ENCODE results near the gene LAYN.

Gene LAYN

DNA sequence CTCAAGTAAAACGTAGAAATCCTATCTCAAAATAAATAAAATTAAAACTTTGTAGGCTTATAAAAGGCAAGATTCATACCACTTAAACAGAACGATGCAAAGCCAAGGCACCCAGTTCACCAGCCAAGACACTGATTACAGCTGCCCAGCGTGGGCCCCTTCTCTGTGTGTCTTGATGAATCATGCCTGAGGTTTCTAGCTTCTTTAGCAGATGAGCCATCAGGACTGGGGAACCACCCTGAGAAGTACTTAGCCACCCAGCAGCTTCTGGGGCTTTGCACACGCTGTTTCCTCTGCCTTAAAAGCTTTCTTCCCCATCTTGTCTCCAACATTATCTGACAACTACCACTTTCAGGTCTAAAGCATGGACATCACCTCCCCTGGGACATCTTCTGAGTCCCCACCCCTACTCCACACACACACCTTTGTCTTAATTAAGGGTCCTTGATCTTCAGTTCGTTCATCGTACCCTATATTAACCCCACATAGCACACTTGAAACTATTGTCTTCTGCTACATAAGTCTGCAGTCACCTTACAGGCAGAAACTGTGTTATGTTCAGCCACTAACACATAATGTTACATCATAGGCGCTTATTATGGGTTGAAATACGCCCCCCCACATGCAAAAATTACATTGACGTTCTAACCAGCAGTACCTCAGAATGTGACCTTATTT lies 8.7 kb upstream of the LAYN start:
- no peak for DNase-seq (ENCODE audit: low read depth)

DNA sequence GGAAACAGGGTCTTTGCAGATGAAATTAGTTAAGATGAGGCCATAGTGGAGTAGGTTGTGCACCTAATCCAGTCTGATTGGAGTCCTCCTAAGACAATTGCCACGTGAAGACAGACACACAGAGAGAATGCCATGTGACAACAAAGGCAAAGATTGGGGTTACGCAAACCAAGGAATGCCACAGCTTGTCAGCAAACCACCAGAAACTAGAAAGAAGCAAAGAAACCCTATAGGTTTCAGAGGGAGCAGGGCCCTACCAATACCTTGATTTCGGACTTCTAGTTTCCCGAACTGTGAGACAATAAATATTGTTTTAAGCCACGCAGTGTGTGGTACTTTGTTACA lies 8.2 kb upstream of the LAYN start:
- DNase-seq (ENCODE audit: low read depth): no peak

DNA sequence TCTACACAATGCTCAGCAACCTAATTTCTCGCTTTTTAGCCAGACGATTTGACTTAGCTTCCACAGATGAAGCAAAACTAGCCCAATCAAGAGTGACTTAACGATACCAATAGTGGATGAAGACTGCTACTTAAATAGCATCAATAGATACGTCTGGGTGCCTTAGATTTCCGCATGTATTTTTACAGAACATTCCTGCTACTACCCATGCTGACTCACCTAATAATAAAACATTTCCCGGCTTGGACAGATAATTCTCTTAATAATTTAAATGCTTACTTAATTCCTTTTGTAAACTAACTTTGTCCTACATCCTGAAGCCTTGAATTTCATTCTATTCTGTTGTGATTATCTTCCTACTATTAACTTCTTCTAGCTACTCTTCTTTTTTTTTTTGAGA lies 5.2 kb upstream of the LAYN start:
- no peak for DNase-seq (ENCODE audit: low read depth)

DNA sequence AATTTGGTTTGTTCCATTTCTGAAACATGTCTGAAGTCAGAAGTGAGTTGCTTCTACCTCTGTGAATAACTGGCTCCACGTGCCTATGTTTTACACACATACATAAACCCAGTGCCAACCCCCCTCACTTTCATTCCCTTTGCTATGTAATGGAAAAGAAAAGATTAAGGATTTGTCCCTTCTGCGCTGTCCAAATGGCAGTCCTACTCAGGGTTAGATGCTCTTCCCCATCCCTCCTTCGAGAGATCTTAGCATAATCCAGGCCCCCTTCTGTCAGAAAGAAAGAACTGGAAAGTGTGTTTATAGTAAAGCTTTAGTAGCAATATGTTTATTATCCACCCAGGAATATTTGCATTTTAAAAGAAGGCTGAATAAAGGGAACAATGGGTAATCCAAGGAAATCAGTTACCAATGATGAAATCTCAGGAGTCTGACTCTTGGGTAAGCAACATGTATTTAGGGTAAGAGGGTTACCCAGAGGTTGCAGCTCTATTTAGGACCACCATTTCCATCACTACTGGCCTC lies 3.1 kb upstream of the LAYN start:
- DNase-seq (ENCODE audit: low read depth): no peak

DNA sequence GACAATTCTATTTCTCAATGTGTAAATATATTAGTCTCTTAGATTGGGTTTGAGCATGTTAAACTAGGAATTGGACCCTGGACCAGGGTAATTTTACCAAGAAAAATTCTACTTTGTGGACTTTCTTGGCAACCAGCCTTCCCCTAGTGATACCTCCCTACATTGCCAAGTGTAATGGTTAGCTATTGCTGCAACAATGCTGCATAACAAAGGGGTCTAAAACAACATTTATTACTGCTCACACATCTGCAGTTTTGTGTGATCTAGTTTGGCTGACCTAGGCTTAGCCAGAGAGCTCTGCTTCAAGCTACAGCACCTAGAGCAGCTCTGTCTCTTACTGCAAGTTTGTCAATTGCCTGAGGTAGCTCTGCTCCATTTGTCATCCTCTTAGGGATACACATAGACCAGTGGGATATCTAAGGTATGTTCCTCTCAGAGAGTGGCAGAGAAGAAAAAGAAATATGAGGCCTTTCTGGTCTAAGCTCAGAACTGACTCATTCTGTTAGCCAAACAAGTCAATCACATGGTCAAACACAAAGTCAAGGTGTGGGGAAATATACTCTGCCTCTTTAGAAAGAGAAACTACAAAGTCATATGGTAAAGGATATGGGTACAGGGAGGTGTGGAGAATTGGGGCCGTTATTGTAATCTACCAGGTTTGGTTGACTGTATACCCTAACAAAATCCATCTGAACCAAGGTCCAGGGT lies 2.0 kb upstream of the LAYN start:
- no peak for DNase-seq (ENCODE audit: low read depth)

DNA sequence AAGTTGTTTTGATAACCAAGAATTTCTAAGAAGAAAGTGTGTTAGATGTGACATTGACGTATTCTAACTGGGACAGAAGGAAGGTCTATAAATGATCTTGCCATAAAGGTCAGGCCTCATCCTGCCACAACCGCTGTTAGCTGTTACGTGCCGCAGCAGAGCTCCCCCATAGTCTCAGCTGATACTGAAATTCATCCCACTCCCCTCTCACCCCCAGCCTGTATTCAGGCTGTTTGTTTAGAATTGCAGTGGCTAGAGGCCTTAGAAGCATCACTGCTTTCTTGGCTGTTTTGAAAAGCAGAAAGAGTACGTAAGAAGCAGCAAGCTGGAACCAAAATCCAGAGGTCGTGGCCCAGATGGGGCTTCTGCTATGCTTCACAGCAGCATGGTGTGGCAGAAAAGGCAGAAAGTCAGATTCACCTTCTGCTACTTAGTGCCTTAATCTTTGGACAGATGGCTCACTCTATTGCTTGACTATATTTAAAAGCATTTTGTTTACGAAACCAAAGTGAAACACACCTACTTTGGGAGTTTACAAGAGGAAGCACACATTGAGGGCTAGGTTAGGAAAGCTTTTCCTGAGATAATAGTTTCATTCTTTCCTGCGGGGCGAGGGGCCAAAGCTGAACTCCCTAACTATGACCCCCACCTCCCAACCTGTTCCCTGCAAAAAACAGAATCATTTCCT lies 950 bp upstream of the LAYN start:
- DNase-seq (ENCODE audit: low read depth): no peak

DNA sequence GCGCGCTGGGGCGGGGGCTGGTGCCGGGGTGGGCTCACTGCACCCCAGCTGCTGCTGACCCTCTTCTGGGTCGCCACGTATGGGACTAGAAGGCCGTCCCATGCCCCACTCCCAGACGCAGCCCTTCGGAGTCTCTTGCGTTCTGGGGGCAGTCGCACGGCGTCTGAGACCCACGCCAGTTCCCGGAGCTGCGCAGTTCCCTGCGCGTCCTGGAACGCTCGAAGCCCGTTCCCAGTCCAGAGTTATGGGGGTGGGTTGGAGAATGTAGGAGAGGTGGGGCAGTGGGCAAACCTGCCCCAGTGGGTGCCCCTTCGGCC lies 375 bp downstream of the LAYN start:
- no peak for DNase-seq (ENCODE audit: low read depth)

DNA sequence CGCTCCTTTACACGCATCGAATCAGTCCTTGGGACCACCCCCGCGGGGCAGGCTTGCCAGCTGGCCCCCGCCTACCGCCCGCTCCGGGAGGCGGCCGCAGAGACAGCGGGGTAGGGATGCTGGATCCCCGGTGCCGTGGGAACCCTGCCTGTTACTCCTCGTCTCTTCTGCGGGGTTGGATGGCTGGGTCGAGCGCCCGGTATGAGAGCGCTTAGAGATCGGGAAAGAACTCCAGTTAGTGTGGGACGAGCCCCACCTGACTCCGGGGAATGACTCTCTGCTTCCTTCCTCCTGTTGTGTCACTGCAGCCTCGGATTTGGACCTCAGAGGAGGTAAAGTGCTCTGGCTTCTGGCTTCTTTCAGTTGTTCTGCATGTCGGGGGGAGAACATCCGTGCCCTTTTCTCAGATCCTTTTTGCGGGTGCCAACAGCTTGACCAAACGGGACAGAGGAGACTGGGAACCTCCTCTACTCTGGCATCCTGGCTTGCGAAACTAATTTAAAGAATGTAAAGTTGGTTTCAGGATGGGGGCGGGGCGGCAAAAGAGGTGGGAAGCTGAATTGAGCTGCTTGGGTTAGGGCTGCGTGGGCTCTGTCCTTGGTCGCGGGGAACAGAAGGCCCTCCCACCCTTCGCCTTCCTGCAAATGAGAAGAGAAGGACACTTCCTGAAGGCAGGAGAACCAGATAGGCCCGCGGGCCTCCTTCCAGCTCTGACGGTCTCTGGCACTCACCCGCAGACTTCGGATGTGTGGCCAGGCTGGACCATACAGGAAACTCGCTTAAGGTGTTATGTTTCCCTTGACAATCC lies 938 bp downstream of the LAYN start:
- DNase-seq (ENCODE audit: low read depth): no peak

DNA sequence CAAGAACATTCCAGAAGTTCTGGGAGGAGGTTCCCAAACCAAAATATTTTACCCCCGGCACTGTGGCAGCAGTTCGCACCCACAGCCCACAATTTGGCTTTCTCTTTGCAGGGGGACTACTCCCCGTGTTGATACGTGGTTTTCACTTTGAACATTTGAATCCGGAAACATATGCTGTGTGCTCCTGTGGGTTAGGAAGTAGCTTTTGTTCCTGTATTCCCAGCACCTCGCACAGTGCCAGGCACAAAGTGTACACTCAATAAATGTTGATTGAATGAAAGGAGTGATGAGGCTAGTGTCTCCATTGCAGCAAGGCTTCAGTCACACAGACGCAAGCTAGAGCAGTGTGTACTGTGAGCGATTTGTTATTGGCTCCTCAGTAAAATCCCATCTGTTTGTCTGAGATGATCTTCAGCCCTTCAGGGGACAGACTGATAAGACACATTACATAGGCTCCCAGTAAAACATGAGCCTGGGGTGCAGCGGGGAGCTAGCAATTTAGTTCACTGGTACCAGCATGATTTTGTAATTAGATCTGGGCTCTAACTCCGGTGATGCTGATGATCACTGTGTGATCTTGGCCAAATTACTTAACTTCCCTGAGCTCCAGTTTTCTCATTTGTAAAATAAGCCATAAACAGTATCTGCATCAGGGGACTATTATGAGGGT lies 2.2 kb downstream of the LAYN start:
- DNase-seq (ENCODE audit: low read depth): no peak

DNA sequence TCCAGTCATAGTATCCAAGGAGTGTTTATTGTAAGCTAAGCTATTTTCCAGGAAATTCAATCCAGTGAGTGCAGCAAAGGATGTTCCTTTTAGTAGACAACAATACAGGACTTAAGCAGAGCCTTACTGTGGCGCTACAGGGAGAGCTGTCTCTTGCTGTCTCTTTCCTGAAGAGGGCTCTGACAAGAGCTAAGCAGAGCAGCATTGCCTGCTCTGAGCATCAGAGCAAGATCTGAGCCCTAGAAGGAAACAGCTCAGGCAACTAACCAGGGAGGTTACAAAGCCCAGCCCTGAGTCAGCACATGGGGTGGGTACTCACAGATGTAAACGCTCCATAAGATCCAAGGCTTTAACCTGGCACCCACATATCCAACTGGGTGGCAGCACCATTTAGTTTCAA lies 8.0 kb downstream of the LAYN start:
- no peak for DNase-seq (ENCODE audit: low read depth)

DNA sequence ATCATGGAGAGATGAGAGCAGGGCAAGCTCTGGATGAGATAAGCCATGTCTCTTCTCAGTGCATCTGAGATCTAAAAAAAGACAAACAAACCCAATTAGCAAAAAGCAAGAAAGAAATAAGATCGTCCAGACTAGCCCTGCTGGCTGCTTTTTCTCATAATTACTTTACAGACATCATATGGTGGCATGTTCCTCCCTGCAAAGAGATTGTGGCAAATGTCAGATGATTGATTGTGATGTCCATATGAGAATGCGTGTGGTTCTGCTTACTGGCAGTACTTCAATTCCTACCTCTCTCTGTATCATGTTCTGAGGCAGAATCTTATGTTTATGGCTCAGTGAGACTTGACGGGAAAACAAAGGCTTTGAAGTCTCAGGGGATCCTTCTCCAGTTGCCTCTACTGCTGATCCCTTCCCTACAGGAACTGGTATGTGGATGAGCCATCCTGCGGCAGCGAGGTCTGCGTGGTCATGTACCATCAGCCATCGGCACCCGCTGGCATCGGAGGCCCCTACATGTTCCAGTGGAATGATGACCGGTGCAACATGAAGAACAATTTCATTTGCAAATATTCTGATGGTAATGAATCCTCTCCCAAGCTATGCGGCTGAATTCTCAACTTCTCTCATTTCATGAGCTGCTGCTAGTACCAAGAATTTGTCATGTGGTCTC lies 8.8 kb downstream of the LAYN start:
- no peak for DNase-seq (ENCODE audit: low read depth)

DNA sequence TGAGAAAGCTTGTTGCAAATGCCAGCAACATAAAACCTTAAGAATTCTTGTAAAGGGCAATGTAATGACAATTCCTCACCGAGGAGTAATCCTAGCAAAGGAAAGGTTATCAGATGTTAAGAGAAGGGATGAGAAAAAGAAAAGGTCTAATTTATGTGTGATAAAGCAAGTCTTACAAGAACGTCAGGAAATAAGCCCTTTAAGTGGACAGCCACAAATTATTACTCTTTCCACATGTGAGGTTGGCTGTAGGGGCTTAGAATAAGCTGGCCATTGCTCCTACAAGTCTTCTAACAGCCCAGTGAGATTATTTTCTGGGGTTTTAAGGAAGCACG lies 9.3 kb downstream of the LAYN start:
- no peak for DNase-seq (ENCODE audit: low read depth)

DNA sequence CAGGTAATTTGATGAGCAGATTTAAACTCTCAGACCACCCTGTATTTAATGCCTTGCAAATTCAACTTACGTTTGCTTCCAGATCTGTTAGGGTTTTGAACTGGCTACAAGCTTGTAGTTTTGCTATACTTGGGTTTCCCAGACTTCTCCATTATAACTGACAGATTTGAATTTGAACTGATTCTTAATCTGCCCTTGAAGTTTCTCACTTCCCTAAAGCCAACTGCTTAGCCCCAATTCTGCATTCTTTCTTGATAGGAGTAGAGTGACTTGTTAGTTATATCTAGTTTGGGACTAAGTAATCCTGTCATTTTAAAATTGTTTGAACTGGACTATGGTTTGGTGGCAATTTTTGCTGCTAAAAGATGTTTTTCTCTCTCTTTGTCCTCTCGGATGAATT lies 9.7 kb downstream of the LAYN start:
- no peak for DNase-seq (ENCODE audit: low read depth)

DNA sequence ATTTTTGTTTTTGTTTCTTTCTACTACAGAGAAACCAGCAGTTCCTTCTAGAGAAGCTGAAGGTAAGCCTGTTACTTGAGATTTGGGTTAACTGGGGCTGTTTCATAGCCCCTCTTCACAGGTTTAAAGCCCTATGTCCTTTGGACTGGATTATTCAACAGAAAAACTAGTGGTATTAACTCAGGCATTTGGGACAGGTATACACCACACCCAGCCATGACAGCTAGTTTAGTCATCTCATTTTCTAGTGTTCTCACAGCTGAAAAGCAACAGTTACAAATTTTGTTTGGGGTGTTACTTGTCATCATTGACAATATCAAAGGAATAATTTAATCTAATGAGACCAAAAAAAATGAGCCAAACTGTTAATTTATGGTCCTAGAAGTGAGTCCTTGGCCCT lies 14.0 kb downstream of the LAYN start:
- DNase-seq (ENCODE audit: low read depth): no peak

DNA sequence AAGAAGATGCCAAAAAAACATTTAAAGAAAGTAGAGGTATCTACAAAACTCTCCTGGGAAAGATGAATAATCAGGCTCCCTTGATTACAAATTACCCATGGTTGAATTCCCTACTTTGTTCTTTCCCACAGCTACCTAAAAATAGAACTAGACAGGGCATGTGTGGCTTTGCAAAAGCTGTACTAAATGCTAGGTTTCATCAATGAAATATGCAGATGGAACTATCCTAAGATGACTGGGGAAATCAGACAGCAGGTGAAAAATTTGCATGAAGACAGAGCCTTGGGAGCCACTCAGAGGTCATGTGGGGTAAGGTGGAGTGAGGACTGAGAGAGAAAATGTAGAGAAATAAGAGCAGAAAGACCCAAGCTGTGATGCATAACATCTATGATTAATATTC lies 14.7 kb downstream of the LAYN start:
- DNase-seq (ENCODE audit: low read depth): no peak

DNA sequence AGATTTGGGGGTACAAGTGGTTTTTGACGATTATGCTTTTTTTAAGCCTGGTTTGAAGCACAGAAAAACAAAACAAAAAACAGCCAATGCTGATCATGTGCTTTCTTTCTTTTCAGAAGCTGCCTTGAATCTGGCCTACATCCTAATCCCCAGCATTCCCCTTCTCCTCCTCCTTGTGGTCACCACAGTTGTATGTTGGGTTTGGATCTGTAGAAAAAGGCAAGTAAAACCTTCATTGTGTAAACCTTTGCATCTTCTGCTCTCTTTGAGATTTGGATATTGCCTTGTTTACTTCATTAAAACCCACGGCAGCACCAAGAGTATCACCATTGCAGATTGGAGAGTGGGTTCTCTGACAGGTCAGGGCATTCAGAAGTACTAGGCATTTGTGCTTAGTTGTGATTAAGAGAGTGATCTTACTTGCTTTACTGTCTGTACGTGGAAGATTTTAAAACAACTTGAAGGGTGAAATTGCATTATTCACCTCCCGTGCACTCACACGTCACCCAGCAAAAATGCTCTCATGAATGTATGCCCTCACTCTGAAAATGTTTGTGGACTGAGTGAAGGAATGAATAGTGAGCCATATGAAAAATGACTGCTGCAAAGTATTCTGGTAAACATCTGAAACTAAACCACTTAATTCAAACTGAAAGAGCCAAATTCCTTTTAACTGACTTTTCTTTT lies 17.0 kb downstream of the LAYN start:
- DNase-seq (ENCODE audit: low read depth): no peak

DNA sequence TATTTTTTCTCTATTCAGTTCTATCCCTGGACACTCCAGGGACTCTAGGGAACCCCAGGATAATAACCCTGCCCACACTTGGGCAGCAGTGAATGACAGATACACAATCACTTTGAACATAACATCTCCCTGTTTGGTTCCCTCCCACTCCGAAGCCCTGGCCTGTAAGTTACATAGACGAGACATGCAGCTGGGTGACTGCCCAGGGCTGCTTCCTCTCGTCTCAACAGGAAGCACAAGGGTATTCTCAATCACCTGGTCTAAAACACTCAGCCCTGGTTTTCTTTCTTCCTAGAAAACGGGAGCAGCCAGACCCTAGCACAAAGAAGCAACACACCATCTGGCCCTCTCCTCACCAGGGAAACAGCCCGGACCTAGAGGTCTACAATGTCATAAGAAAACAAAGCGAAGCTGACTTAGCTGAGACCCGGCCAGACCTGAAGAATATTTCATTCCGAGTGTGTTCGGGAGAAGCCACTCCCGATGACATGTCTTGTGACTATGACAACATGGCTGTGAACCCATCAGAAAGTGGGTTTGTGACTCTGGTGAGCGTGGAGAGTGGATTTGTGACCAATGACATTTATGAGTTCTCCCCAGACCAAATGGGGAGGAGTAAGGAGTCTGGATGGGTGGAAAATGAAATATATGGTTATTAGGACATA lies 19.4 kb downstream of the LAYN start:
- DNase-seq (ENCODE audit: low read depth): no peak

DNA sequence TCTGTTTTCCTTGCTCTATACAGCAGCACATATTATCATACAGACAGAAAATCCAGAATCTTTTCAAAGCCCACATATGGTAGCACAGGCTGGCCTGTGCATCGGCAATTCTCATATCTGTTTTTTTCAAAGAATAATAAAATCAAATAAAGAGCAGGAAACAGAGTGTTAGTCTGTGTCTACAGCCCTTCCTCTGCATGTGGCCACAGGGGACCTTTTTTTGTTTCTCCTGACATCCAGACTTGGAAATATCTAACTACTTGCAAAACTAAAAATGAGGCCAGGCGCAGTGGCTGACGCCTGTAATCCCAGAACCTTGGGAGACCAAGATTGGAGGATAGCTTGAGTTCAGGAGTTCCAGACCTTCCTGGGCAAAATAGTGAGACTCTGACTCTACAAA lies 20.3 kb downstream of the LAYN start:
- no peak for DNase-seq (ENCODE audit: low read depth)

DNA sequence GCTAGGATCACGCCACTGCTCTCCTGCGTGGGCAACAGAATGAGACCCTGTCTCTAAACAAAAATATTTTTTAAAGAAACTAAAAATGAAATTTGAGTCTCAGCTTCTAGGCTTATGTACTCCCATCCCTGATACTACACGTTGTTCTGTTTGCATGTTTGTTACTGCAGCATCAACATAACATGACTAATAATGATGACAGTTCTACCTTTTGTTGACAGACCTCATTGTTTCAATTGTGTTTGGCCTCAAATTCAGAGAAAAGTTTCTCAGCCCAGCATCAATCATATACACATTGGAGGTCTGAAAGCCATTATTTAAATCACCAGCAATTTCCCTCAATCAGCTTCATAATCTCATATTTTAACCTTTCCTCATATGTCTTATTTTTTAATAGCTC lies 20.8 kb downstream of the LAYN start:
- DNase-seq (ENCODE audit: low read depth): no peak

DNA sequence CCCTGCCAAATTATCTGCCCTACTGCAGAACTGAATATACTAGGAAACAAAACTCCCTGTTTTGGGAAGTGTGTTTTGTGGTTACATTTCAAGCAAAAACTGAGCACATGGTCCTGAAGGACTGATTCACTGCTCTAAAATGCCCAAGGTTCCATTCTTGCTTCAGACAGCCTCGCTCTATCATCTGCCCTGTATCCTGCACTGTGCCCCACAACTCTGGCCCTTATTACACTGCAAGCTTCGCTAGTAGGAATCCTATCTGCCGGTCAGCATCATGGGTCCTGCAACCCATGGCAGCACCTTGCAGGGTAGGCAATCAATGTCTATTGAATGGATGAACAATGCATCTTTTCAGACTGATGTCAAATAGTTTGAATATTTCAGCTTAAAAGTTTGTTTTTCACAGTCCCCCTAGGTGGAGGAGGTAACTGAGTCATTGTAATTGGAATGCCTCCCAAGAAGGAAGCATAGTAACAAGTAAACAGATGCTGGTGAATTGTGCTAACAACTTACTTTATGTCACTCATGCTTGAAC lies 21.3 kb downstream of the LAYN start:
- DNase-seq (ENCODE audit: low read depth): no peak
